SW480 (cell line): ENCODE measurements around the gene CAPN14.
A peak's percentile ranks its signal among the peaks of the same experiment; 100 is the strongest.

Experiments
- DNase-seq: peaks from one replicate; pipeline ENCODE4 v3.0.0-alpha.2; 2016; ENCODE audit warnings: low spot score

Gene CAPN14

GRCh38 chr2:31217465-31218200 lies at the start of gene CAPN14:
TSS of gene CAPN14 (minus strand) at chr2:31217515. CDS start at chr2:31205447, 12,068 bp downstream.
- no peak for DNase-seq

GRCh38 chr2:31266804-31267203 lies 49.5 kb upstream of the CAPN14 start:
- no peak for DNase-seq

- DNase-seq = no peak
Observed at GRCh38 chr2:31265234-31265633, 47.9 kb upstream of the CAPN14 start.

- no peak for DNase-seq
Observed at GRCh38 chr2:31263636-31264190, 46.4 kb upstream of the CAPN14 start.

- no peak for DNase-seq
Observed at GRCh38 chr2:31260870-31261269, 43.6 kb upstream of the CAPN14 start.

- no peak for DNase-seq
Observed at GRCh38 chr2:31259075-31259474, 41.8 kb upstream of the CAPN14 start.

- no peak for DNase-seq
Observed at GRCh38 chr2:31258351-31258750, 41.0 kb upstream of the CAPN14 start.

- DNase-seq = no peak
Observed at GRCh38 chr2:31256611-31257382, 39.5 kb upstream of the CAPN14 start.

- no peak for DNase-seq
Observed at GRCh38 chr2:31255911-31256571, 38.7 kb upstream of the CAPN14 start.

- no peak for DNase-seq
Observed at GRCh38 chr2:31254237-31255203, 37.2 kb upstream of the CAPN14 start.

- DNase-seq = peak; percentile 19
Observed at GRCh38 chr2:31253356-31254131, 36.2 kb upstream of the CAPN14 start.

GRCh38 chr2:31251851-31252250 lies 34.5 kb upstream of the CAPN14 start:
- no peak for DNase-seq

- no peak for DNase-seq
Observed at GRCh38 chr2:31251018-31251417, 33.7 kb upstream of the CAPN14 start.

GRCh38 chr2:31249009-31249690 lies 31.8 kb upstream of the CAPN14 start:
- no peak for DNase-seq

- DNase-seq = no peak
Observed at GRCh38 chr2:31248139-31248538, 30.8 kb upstream of the CAPN14 start.

- no peak for DNase-seq
Observed at GRCh38 chr2:31247711-31248110, 30.4 kb upstream of the CAPN14 start.

GRCh38 chr2:31246184-31246852 lies 29.0 kb upstream of the CAPN14 start:
- no peak for DNase-seq

- DNase-seq = no peak
Observed at GRCh38 chr2:31244101-31244500, 26.8 kb upstream of the CAPN14 start.

- DNase-seq = no peak
Observed at GRCh38 chr2:31243053-31243452, 25.7 kb upstream of the CAPN14 start.
